ENCODE data around the gene SLX4.
"Not testable (repeated sequence)": the region's sequence is repeated elsewhere in the genome, so short reads cannot be mapped to it uniquely, and the experiment has no call there.

The SLX4 gene

GRCh38 chr16:3640632-3641501 is 29.5 kb upstream of the SLX4 start:
- no peak for DNase-seq (ENCODE audit: low read depth)

DNA sequence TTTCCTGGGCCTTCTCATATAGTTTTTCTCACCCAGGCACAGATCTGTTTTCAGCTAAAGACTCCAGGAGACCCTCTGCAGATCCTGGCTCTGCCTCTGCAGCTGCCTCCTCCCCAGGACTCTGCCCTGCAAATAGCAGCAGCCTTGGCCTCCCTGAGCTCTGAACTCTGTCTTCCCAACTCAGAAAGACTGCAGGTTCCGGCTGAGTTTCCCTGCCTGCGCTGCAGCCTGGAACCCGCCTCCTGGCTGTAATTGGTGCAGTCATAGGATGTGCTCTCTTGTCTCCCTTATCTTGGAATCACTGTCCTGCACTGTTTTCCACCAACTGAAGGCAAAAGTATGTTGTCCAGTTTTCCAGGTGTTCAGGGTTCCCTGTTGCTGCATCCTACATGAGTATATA is 28.8 kb upstream of the SLX4 start:
- DNase-seq (ENCODE audit: low read depth), result no peak

GRCh38 chr16:3638916-3639644 is 27.7 kb upstream of the SLX4 start:
- DNase-seq (ENCODE audit: low read depth), result no peak

GRCh38 chr16:3637371-3637923 is 26.0 kb upstream of the SLX4 start:
- no peak for DNase-seq (ENCODE audit: low read depth)

DNA sequence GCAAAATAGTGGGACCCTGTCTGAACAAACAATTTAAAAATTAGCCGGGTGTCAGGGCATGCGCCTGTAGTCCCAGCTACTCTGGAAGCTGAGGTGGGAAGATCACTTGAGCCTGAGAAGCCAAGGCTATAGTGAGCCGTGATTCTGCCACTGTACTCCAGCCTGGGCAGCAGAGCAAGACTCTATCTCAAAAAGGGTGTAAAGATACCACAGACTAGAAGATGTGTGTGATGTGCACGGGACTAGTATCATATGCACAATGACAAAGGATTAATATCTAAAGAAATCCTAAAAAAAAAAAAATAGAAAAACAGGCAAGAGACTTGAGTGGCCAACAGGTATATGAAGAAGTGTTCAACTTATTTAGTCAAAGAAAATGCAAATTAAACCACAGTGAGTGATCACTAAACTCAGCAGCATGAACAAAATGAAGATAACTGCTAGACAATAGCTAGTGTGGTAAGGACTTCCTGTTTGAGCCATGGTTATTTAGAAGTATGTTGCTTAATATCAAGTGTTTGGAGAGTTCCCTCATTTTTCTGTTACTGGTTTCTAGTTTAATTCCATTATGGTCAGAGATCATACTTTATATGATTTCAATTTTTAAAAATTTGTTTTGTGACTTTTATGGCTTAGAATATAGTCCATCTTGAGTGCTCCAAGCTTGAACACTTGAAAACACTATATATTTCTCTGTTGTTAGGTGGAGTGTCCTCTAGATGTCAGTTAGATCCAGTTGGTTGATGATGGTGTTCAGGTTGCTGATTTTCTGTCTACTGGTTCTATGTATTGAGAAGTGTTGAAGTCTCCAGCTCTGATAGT is 14.7 kb upstream of the SLX4 start:
- no peak for DNase-seq (ENCODE audit: low read depth)

DNA sequence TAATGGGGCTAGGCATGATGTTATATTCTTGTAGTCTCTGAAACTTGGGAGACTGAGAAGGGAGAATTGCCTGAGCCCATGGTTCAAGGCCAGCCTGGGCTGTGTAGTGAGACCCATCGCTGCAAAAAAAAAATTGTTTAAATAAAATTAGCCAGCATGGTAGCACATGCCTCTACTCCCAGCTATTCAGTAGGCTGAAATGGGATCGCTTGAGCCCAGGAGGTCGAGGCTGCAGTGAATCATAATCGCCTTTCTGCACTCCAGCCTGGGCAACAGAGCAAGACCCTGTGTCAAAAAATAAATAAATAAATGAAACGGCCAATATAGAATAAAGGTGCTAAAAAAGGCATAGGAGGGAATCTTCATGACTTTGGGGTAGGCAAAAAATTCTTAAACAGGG is 13.9 kb upstream of the SLX4 start:
- DNase-seq (ENCODE audit: low read depth), result no peak

DNA sequence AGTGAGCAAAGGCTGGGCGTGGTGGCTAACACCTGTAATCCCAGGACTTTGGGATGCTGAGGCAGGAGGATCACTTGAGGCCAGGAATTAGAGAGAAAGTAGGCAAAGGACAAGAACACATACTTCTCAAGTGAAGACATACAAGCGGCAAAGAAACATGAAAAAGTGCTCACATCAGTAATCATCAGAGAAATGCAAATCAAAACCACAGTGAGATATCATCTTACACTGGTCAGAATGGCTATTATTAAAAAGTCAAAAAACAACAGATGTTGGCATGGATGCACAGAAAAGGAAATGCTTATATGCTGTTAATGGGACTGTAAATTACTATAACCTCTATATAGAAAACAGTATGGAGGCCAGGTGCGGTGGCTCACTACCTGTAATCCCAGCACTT is 12.2 kb upstream of the SLX4 start:
- DNase-seq (ENCODE audit: low read depth), result no peak

DNA sequence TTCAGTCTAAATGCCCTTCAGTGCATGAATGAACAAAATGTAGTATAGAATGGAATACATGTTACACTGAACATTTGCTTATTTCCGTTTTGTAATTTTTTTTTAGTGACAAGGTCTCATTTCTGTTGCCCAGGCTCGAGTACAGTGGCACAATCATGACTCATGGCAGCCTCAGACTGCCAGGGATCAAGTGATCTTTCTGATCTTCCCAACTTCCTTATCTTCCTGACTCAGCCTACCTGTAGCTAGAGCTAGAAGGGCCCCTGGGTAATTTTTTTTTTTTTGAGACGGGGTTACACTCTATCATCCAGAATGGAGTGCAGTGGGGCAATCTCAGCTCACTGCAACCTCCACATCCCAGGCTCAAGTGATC is 7.3 kb upstream of the SLX4 start:
- no peak for DNase-seq (ENCODE audit: low read depth)

DNA sequence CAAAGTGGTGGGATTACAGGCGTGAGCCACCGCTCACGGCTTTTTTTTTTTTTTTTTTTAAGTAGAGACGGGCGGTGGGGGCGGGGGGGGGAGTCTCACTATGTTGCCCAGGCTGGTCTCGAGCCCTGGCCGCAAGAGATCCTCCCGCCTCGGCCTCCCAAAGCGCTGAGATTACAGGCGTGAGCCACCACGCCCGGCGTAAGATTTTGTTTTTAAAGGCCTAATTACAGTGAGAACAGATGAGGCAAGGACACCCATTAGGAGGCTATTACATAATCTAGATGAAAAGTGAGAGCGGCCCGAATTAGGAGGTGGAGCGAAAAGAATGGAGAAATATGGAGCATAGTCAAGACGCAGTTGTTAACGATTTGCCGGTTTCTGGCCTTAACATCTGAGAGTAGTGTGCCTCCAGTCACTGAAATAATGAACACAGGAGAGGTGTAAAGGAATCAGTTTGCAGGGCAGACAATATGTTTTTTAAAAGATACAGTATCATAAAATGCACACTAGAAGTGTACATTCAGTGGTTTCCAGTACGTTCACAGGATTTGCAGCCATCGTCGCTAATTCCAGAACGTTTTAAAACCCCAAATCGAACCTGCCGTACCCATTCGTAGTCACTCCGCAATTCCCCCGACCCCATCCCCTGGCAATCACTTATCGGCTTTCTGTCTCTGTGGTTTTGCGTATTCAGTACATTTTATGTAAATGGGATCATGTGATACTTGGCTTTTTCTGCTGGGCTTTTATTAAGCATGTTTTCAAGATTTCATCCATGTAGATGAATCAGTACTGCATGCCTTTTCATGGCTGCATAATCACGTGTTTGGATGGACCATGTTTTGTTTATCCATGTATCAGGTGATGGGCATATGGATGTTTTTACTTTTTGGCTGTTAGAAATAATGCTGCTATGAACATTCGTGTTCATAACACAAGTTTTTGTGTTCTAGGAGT is 1.4 kb upstream of the SLX4 start:
- no peak for DNase-seq (ENCODE audit: low read depth)

DNA sequence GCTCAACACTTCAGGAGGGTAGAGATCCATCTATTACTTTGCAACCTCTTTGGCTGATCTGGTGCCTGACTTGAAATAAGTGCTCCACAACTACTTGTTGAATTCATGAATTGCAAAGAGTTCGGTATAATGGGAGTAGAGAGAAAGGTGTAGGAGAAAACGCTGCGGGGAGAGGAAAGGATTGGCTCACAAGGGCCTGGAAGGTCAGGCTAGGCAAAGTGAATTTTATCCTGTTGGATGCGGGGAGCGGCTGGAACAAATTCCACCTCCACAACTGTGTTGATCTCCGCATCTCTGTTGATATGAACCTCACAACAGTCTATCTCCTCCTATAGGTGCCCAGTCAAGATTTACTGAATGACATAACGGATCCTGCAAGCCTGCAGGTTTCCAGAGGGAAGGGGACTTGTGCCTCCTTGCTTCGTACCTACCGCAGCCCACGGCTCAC is 684 bp downstream of the SLX4 start:
- DNase-seq (ENCODE audit: low read depth), result no peak

- no peak for DNase-seq (ENCODE audit: low read depth)
Measured at GRCh38 chr16:3609895-3610697, 1.3 kb downstream of the SLX4 start.

GRCh38 chr16:3608976-3609375 is 2.4 kb downstream of the SLX4 start:
- DNase-seq (ENCODE audit: low read depth), result not testable (repeated sequence)

DNA sequence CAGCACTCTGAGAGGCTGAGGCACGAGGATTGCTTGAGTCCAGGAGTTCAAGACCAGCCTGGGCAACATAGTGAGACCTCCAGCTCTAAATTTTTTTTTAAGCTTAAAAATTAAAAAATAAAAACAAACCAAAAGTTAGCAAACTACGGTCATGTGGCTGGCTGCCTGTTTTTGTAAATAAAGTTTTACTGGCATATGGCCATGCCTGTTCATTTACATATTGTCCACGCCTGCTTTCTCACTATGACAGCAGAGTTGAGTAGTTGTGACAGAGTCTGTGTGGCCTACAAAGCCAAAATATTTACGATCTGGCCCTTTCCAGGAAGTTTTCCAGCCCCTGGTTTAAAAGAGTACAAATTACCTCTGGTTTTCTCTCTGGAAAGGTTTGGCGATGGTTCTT is 3.3 kb downstream of the SLX4 start:
- DNase-seq (ENCODE audit: low read depth), result no peak

- no peak for DNase-seq (ENCODE audit: low read depth)
Measured at GRCh38 chr16:3607634-3608033, 3.8 kb downstream of the SLX4 start.

DNA sequence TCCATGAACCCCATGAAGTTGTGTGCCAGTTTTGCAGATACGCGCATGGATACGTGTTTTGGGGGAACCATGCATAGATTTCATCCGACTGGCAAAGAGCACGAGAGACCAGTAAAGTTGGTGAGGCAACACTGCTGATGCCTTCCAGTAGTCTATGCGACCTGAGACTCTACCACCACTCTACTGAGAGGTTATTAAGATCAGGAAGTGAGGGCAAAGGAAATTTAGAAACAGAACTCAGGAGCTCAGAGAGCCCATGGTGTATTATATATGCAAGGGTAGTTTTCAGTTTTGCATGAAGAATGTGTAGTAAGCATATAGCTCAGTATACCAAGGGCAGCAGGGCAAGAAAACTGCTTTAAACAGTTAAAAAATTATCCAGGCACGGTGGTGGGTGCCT is 4.2 kb downstream of the SLX4 start:
- no peak for DNase-seq (ENCODE audit: low read depth)

DNA sequence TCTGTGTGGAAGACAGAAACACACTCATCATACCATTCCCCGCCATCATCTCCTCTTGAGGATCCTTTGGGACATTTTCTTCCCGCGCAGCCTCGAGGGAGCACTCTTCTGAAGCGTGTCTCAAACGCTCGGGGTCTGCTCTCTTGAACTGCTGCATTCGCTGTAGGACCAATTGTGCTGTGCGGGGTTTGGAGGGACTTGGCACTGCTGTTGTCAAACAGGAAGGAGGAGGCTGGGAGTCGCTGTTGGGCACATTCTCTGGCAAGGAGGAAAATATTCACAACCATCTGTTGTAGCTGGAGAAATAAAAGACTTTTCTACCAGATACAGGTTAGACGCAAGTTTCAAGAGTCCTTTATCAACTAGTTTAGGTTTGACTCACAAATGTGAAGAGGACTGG is 5.0 kb downstream of the SLX4 start:
- DNase-seq (ENCODE audit: low read depth), result no peak

- DNase-seq (ENCODE audit: low read depth), result no peak
Measured at GRCh38 chr16:3602320-3602653, 9.1 kb downstream of the SLX4 start.

DNA sequence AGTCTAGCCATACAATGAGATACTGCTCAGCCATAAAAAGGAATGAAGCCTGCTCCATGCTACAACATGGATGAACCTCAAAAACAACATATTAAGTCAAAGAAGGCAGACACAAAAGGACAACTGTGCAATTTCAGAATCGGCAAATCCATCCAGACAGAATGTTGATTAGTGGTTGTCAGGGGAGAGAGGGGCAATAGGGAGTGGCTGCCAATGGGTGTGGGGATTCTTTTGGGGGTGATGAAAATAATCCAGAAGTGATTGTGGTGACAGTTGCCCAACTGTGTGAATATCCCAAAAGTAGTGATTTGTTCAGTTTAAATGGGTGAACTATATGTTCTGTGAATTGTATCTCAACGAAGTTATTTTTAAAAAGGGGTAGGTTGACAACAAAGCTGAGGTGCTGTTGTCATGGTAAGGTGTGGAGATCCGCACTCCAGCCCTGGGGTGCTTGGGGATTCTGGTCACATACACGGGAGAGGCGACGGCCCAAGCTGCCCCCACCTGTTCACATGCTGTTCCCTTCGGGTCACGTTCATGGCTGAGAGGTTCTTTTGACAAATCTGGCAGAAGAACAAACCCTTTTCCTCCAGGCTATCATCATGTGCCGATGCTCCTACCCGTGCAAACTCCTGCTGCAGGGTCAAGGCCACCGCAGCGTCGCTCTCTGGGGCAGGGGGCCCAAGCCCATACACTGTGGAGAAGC is 9.6 kb downstream of the SLX4 start:
- no peak for DNase-seq (ENCODE audit: low read depth)

GRCh38 chr16:3599922-3600321 is 11.5 kb downstream of the SLX4 start:
- DNase-seq (ENCODE audit: low read depth), result no peak

DNA sequence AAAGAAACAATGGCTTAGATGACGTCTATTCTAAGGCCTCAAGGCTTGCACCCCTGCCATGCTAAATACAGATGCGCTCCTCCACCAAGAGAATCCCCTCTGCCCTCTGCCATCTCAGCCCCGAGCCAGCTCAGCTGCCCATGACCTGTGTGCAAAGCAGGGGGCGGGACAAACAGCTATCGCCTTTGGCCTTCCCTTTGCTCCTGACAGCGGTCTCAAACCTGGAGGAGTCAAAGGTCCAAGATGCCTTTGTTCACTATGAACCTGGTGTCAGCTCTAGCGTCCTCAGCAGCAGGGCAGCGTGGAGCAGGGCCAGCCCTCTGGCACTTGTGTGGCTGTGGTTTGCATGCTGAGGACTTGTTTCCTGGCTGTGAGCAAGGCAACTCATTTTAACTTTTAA is 12.3 kb downstream of the SLX4 start:
- DNase-seq (ENCODE audit: low read depth), result no peak
